ENCODE data around the gene HSD17B7. TPM values are rescaled to one million over a fixed set of nuclear protein-coding genes. Genes with fewer than 3 reads are reported as not detected.
"Not testable (repeated sequence)": the region's sequence is repeated elsewhere in the genome, so short reads cannot be mapped to it uniquely, and the experiment has no call there.

The HSD17B7 gene
- 50.1 and 51.7 TPM in 2 replicates for total RNA-seq
- long read RNA-seq, transcript HSD17B7-201 (9 exons, 1,190 nt), result major isoform, 79 of 107 reads
- long read RNA-seq, partial matches to known transcripts, result 3 of 107 reads
- long read RNA-seq, other reads (novel, unspliced or antisense), result 20 of 107 reads

GRCh38 chr1:162790303-162790984, at the start of gene HSD17B7:
HSD17B7 (plus strand) TSS chr1:162790702; CDS start chr1:162790801, 99 bp downstream.
- not testable (repeated sequence) for H3K27me3 Mint-ChIP-seq; H3K9me3 Mint-ChIP-seq (ENCODE audit: low read depth); H3K36me3 Mint-ChIP-seq (ENCODE audit: insufficient read depth)
- peak; percentile 51 for DNase-seq (ENCODE audit: low spot score, unreplicated experiment)
- H3K4me1 Mint-ChIP-seq (ENCODE audit: low read depth), result peaks cover 29% of the 10 kb centered on the region
- peak within 1 kb of the TSS; percentile 99 for H3K27ac Mint-ChIP-seq
- H3K4me3 Mint-ChIP-seq (ENCODE audit: low read depth), result peak within 1 kb of the TSS; percentile 90
- TF ChIP-seq CTCF (IDR thresholded peaks at IDR 0.05; ENCODE audit: unreplicated experiment), result peak; percentile 28

GRCh38 chr1:162740755-162741154, 49.7 kb upstream of the HSD17B7 start:
- H3K4me3 Mint-ChIP-seq (ENCODE audit: low read depth), result no peak overlapping the region
- no peaks in the 10 kb centered on the region for H3K36me3 Mint-ChIP-seq (ENCODE audit: insufficient read depth)
- no peaks in the 10 kb centered on the region for H3K27me3 Mint-ChIP-seq
- DNase-seq (ENCODE audit: low spot score, unreplicated experiment), result no peak
- H3K27ac Mint-ChIP-seq, result no peak overlapping the region
- no peaks in the 10 kb centered on the region for H3K9me3 Mint-ChIP-seq (ENCODE audit: low read depth)
- no peak for TF ChIP-seq CTCF (IDR thresholded peaks at IDR 0.05; ENCODE audit: unreplicated experiment)
- H3K4me1 Mint-ChIP-seq (ENCODE audit: low read depth), result no peaks in the 10 kb centered on the region

GRCh38 chr1:162741574-162741973, 48.9 kb upstream of the HSD17B7 start:
- no peaks in the 10 kb centered on the region for H3K4me1 Mint-ChIP-seq (ENCODE audit: low read depth)
- H3K4me3 Mint-ChIP-seq (ENCODE audit: low read depth), result no peak overlapping the region
- no peak overlapping the region for H3K27ac Mint-ChIP-seq
- no peak for TF ChIP-seq CTCF (IDR thresholded peaks at IDR 0.05; ENCODE audit: unreplicated experiment)
- no peaks in the 10 kb centered on the region for H3K27me3 Mint-ChIP-seq
- H3K36me3 Mint-ChIP-seq (ENCODE audit: insufficient read depth), result no peaks in the 10 kb centered on the region
- peaks cover 3% of the 10 kb centered on the region for H3K9me3 Mint-ChIP-seq (ENCODE audit: low read depth)
- no peak for DNase-seq (ENCODE audit: low spot score, unreplicated experiment)

GRCh38 chr1:162746264-162746942, 44.1 kb upstream of the HSD17B7 start:
- H3K36me3 Mint-ChIP-seq (ENCODE audit: insufficient read depth); H3K9me3 Mint-ChIP-seq (ENCODE audit: low read depth); H3K4me1 Mint-ChIP-seq (ENCODE audit: low read depth); DNase-seq (ENCODE audit: low spot score, unreplicated experiment); H3K4me3 Mint-ChIP-seq (ENCODE audit: low read depth); H3K27ac Mint-ChIP-seq; H3K27me3 Mint-ChIP-seq: not testable (repeated sequence)

GRCh38 chr1:162753001-162753658, 37.4 kb upstream of the HSD17B7 start:
- no peak for TF ChIP-seq CTCF (IDR thresholded peaks at IDR 0.05; ENCODE audit: unreplicated experiment)
- Mint-ChIP-seq H3K27me3 (no peaks in the 10 kb centered on the region), H3K36me3 (ENCODE audit: insufficient read depth) (no peaks in the 10 kb centered on the region), H3K4me1 (ENCODE audit: low read depth) (peaks cover 2% of the 10 kb centered on the region), H3K4me3 (ENCODE audit: low read depth) (no peak overlapping the region), H3K9me3 (ENCODE audit: low read depth) (no peaks in the 10 kb centered on the region), H3K27ac (no peak overlapping the region)
- DNase-seq (ENCODE audit: low spot score, unreplicated experiment), result no peak
